Activated T-cell treated with anti-CD3 and anti-CD28 coated beads for 24 hours (primary cell): ENCODE data around the gene AIM2.

Source experiments
- DNase-seq: peaks from one replicate; pipeline ENCODE4 v3.0.0-alpha.2; 2020; ENCODE audit warnings: low read depth

The AIM2 gene

GRCh38 chr1:159014851-159015250, 61.7 kb downstream of the AIM2 start:
- no peak for DNase-seq

- no peak for DNase-seq
These were observed 62.5 kb downstream of the AIM2 start for GRCh38 chr1:159014003-159014571.

GRCh38 chr1:159012495-159012894, 64.1 kb downstream of the AIM2 start:
- DNase-seq, result no peak
